Upper lobe of right lung (tissue), 1 donor: ENCODE data around the gene KCND3. TPM values are rescaled to one million over a fixed set of nuclear protein-coding genes. Genes with fewer than 3 reads are reported as not detected.

ENCODE experiments used
- ATAC-seq: fragments of 200-7000 bp; cut with Tn5 transposase; one replicate; pipeline ENCODE4 v1.9.1; 2020; ENCODE audit warnings: mild to moderate bottlenecking, moderate library complexity
- DNase-seq: peaks from one replicate; pipeline ENCODE4 v3.0.0-alpha.2; 2020
- H3K27ac ChIP-seq: fragments of 200-600 bp; one replicate; pipeline ENCODE4 v1.8.0; 2022
- H3K27me3 ChIP-seq: fragments of 200-600 bp; one replicate; pipeline ENCODE4 v1.8.0; 2022; ENCODE audit warnings: mild to moderate bottlenecking
- H3K36me3 ChIP-seq: fragments of 200-600 bp; one replicate; pipeline ENCODE4 v1.8.0; 2022
- H3K4me1 ChIP-seq: fragments of 200-600 bp; one replicate; pipeline ENCODE4 v1.8.0; 2022
- H3K4me3 ChIP-seq: fragments of 200-600 bp; one replicate; pipeline ENCODE4 v1.8.0; 2022; ENCODE audit warnings: mild to moderate bottlenecking
- H3K9me3 ChIP-seq: fragments of 200-600 bp; one replicate; pipeline ENCODE4 v1.8.0; 2022
- intact Hi-C: fragments of 100-400 bp; cut with DNase I; formaldehyde crosslinking; loops from one replicate; pipeline ENCODE4 v1.11.0; 2022
- total RNA-seq: library from RNA; stranded (reverse); fragmentation: NEBNext Ultra II Directional; extraction: Animal tissue kit (Norgen Biotek cat#: 25700); gene quantifications from one replicate; pipeline ENCODE4 v1.2.1, GENCODE V29; 2021
- TF ChIP-seq, protein P1 (sequence below): fragments of 200-600 bp; IDR thresholded peaks from one replicate; pipeline ENCODE4 v1.8.0; 2022; ENCODE audit warnings: antibody characterized with exemption
- donor health status: DM: no; HTN: yes; CAD: no; lungs with severe emphysema.

The KCND3 gene
- total RNA-seq, 1 donor from 2014 or later = 6.3 TPM

DNA sequence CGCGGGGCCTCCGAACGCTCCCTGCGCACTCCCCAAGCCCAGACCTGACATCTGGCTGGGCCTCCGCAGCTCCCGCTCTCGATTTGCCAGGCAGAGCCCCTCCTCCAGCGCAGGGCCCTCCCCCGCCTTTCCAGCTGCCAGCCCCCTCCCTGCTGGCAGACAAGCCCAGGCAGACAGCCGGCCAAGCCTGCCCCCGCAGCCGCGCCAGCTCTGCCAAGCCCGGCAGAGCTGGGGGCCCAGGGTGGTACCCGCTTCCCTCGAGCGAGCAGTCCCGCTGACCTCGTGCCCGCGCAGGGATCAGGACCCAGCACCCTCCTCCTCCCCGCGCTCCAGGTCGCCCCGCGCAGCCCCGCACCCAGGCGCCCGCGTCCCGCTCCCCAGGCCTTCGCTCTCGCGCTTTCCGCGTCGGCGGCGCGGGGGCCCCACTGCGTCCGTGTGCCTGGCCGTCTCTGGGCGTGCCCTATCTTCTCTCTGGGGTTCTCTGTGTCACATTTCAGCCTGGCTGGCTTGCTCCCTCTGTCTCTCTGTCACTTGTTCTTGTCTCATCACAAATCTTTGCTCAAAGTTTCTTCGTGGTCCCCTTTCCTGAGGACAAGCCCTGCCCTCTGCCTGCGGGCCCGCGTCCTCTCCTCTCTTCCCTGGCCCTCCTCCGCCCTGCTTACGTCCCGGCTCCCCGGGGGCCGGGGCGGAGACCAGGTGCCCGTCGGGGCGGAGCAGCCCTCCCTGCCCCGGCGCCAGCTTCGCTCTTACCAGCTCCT is 250.9 kb downstream of the KCND3 start:
- peaks cover 33% of the 10 kb centered on the region for H3K4me1 ChIP-seq
- intact Hi-C loops = no loop called here
- no peaks in the 10 kb centered on the region for H3K27me3 ChIP-seq
- TF ChIP-seq, protein P1, sequence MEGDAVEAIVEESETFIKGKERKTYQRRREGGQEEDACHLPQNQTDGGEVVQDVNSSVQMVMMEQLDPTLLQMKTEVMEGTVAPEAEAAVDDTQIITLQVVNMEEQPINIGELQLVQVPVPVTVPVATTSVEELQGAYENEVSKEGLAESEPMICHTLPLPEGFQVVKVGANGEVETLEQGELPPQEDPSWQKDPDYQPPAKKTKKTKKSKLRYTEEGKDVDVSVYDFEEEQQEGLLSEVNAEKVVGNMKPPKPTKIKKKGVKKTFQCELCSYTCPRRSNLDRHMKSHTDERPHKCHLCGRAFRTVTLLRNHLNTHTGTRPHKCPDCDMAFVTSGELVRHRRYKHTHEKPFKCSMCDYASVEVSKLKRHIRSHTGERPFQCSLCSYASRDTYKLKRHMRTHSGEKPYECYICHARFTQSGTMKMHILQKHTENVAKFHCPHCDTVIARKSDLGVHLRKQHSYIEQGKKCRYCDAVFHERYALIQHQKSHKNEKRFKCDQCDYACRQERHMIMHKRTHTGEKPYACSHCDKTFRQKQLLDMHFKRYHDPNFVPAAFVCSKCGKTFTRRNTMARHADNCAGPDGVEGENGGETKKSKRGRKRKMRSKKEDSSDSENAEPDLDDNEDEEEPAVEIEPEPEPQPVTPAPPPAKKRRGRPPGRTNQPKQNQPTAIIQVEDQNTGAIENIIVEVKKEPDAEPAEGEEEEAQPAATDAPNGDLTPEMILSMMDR = no peak
- no peaks in the 10 kb centered on the region for H3K36me3 ChIP-seq
- H3K9me3 ChIP-seq = no peaks in the 10 kb centered on the region
- DNase-seq (peak; percentile 89), ATAC-seq (peak; percentile 80)
- peak overlapping the region; percentile 89 for H3K27ac ChIP-seq
- H3K4me3 ChIP-seq = peak overlapping the region; percentile 77

DNA sequence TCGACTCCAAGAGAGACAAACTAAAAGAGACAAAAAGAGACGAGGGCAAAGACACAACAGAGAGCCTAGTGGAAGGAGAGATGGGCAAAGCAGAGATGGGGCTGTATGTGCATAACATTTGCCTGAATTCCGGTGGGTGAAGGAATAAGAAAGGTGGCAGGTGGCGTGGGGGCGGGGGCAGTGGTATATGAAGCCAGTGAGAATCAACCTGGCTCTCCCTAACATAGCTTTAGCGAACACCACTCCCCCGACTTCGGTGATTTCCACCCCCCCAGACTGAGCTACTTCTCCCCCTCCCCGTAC is 251.4 kb downstream of the KCND3 start:
- intact Hi-C loops = no loop called here
- peaks cover 35% of the 10 kb centered on the region for H3K4me1 ChIP-seq
- TF ChIP-seq, protein P1 = no peak
- peak overlapping the region; percentile 89 for H3K27ac ChIP-seq
- no peaks in the 10 kb centered on the region for H3K9me3 ChIP-seq
- no peaks in the 10 kb centered on the region for H3K27me3 ChIP-seq
- no peaks in the 10 kb centered on the region for H3K36me3 ChIP-seq
- DNase-seq (no peak), ATAC-seq (no peak)
- H3K4me3 ChIP-seq = peak overlapping the region; percentile 77

DNA sequence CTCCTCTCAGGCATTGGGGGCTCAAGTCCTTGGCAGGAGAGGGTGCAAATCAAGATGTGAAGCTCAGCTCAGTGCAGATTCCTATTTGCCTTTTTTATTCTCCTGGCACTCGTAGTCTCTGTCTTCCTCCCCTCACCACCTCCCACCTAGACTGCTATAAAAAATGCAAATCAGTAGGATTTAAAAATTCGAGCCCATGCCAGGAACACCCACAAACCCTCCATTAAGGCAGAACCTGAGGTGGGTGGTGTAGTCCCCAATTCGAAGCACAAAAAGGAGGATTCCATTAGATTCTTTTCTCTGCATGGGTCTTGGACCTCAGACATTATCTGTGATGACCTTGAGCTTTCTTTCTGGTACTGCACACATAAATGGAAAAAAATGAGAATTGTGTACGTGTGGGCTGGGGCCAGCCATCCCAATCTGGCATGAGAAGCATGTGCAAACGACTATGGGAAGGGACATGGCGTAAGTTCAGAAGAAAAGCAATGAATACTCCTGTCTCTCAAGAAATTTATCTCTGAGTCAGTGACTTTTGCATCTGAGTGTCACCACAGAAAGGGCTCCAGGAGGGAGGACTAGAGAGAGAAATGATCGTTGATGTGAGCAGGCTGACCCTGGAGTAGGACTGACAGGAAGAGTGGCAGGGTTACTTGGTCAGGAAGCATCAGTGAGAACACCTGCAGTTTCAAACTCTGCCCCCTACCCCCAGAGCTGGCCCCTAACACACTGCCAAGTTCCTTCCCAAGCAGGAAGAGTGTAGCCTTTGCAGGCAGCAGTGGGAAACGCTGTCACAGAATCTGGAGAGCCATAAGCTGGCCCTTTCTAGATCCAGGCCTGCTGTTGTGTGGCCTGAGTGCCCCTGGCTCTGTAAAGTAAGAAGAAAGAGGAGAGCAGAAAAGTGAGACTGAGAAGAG is 252.0 kb downstream of the KCND3 start:
- Histone ChIP-seq H3K9me3 (no peaks in the 10 kb centered on the region), H3K27me3 (no peaks in the 10 kb centered on the region), H3K4me1 (peaks cover 35% of the 10 kb centered on the region), H3K36me3 (no peaks in the 10 kb centered on the region), H3K27ac (peak overlapping the region; percentile 89), H3K4me3 (peak overlapping the region; percentile 77)
- no peak for DNase-seq
- TF ChIP-seq, protein P1 = no peak
- ATAC-seq = no peak
- intact Hi-C loops = no loop called here

DNA sequence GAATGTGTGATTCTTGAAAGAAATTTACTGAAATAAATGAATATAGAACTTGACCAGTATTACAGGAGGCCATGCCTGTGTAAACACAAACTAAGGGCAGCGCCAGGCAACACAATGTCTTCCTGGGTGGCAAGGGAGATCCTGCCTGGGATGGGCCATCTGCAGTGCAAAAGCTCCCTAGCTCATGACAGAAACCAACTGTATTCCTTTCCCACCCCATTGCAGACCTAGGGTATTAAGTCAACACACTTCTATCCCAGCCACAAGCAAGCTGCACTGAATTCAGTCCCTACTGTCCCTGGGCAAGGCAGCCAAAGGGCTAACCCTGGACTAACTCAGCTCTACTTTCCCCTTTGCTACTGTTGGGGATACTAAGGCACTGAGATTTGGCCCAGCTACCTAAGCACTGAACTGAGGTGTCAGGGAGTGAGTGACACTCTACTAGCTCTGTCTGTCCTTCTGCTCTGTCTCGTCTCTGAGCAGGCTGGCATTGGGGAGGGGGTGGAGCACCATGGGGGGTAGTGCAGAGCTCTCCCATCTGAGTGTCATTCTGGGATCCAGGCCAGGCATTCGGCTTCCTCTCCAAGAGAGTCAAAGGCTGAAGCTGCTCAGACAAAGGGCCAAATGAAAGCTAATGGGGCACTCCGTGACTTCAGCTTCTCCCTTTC is 252.8 kb downstream of the KCND3 start:
- no peak for ATAC-seq

DNA sequence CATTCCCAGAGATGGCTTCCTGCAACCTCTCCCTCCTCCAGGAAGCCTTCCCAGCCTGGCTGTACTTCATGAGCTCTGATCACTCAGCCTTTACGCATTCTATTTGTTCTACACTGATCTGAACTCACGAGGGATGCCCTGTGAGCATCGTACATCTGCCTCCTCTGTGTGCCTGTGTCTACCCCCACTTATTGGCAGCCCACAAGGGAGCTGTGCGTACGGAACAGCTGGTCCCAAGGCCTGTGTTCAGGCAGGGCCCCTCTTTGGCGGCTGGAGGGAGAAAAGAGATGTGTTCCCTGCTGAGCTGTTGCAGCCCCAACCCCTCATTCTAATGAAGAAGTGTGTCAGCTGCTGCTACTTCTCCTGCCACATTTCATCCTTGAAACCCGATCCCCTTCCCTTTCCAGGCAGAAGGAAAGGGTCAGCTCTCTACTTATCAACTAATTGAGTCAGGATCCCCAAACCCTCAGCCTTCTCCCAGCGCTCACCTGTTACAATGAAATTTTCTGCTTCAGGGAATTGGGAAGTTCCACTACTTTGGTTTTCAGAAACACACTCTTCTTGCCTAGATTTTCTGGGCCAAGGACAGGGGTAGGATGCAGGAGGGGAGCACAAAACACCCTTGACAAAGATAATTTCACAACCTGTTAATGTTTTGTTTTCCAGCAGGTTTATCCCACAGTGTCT is 253.5 kb downstream of the KCND3 start:
- intact Hi-C loops = no loop called here
- Histone ChIP-seq H3K36me3 (no peaks in the 10 kb centered on the region), H3K27ac (no peak overlapping the region), H3K27me3 (no peaks in the 10 kb centered on the region), H3K4me3 (no peak overlapping the region), H3K9me3 (no peaks in the 10 kb centered on the region), H3K4me1 (peaks cover 35% of the 10 kb centered on the region)
- TF ChIP-seq, protein P1 = no peak
- ATAC-seq (no peak), DNase-seq (no peak)

More for the DNA sequence above, 252.8 kb downstream of the KCND3 start:
- Histone ChIP-seq H3K4me3 (no peak overlapping the region), H3K36me3 (no peaks in the 10 kb centered on the region), H3K27ac (no peak overlapping the region), H3K9me3 (no peaks in the 10 kb centered on the region), H3K27me3 (no peaks in the 10 kb centered on the region), H3K4me1 (peaks cover 35% of the 10 kb centered on the region)
- intact Hi-C loops = no loop called here
- no peak for DNase-seq
- TF ChIP-seq, protein P1 = no peak
